NOMO-1 treated with DMSO at 0.1 percent for 48 hours (cell line): ENCODE data around the gene TLCD3A.

ENCODE experiments used
- DNase-seq: peaks from one replicate; lab custom pipeline; 2025; ENCODE audit not compliant: unreplicated experiment; lab: John Stamatoyannopoulos, UW

Gene TLCD3A

DNA sequence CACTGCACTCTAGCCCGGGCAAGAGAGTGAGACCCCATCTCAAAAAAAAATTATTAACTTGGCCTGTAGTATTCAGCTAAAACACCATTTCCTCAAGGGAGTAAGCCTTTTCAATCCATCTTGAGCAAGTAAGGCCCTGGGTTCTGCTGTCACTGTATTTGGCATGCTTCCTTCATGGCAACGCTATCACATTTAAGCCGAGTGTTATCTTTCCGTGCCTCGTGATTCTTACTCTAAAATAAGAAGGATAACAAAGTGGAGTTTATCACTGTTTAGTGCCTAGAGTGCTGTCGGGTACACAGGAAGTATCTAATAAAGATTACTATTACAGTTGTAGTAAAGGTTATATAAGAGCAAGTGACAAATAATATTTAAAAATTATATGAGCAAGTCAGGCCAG lies 26.5 kb upstream of the TLCD3A start:
- DNase-seq: no peak

DNA sequence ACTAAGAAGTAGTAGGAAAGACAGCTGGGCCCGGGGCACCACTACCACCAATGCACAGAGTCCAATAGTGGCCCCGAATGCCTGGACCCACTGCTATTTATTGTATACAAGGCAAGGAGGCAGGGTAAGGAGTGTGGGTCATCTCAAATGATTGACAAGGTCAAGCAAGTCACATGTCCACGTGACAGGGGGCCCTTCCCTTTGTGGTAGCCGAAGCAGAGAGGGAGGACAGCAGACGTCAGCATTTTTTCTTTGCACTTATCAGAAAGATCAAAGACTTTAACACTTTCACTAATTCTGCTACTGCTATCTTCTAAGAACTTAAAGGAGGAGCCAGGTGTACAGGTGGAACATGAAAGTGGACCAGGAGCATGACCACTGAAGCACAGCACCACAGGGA lies 24.3 kb upstream of the TLCD3A start:
- no peak for DNase-seq

DNA sequence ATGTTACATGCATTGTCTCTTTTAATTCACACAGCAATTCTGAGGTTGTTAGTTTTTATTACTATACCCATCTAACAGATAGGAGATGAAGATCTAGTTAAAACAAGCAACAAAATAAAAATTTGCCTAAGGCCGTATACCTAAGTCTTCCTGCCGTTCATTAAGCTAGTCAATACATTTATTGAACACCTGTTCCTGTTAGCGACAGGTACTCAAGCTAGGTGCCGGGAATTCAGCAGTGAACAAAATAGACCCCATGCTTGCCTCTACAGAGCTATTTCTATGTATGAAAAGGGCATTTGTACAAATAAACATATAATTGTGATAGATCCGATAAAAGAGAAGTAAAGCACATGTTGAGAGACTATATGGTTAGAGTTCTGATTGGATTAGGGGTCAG lies 14.3 kb upstream of the TLCD3A start:
- DNase-seq: no peak

- DNase-seq: no peak
These were observed 11.5 kb upstream of the TLCD3A start for GRCh38 chr17:720706-721539.

- DNase-seq: no peak
These were observed 10.9 kb upstream of the TLCD3A start for GRCh38 chr17:721540-721937.

DNA sequence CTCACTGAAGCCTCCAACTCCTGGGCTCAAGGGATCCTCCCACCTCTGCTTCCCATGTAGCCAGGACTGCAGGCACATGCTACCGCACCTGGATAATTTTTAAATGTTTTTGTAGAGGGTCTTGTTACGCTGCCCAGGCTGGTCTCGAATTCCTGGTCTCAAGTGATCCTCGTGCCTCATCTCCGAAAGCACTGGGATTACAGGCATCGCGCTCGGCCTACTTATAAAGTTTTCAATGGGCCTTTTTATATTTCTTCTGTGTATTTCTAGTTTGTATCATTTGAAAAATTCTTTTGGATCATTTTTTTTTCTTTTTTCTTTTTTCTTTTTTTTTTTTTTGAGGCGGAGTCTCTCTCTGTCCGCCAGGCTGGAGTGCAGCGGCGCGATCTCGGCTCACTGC lies 7.3 kb upstream of the TLCD3A start:
- DNase-seq: no peak

DNA sequence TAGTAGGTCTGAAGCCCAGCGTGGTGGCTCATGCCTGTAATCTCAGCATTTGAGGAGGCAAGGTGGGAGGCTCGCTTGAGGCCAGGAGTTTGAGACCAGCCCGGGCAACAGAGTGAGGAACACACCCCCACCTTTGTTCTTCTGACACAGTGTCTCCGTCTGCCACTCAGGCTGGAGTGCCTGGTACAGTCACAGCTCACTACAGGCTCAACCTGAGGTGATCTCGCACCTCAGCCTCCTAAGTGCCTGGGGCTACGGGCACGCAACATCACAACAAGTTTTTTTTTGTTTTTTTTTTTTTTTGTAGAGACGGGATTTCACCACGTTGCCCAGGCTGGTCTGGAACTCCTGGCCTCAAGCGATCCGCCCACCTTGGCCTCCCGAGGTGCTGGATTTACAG lies 6.7 kb upstream of the TLCD3A start:
- no peak for DNase-seq

DNA sequence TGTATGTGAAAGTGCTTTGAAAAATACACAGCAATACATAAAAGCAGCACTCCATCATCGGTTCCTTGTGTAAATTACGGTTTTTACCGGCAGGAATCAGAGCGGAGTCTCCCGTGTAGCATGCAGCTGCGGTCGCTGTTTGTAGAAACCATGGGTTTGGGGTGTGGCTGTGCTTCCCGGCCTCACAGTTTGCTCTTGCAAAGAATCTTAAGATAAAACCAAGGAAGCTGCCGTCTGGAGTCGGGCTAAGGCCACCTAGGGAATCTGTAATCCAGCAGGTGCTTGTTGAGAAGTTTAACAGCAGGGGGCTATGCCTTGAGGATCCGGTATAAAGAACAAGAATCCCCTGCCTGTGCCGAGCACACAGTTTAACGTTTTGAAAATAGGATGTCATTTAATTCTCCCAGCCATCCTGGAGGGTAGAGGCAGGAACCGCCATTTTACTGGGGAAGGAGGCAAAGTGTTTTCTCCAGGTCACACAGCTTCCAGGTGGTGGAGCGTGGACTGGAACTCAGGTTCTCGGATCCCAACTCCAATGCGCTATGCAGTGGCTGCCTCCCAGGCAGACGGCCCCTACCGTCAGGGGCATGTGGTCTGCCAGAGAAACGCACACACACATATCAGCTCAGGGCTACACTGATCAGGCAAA lies 6.0 kb upstream of the TLCD3A start:
- no peak for DNase-seq

DNA sequence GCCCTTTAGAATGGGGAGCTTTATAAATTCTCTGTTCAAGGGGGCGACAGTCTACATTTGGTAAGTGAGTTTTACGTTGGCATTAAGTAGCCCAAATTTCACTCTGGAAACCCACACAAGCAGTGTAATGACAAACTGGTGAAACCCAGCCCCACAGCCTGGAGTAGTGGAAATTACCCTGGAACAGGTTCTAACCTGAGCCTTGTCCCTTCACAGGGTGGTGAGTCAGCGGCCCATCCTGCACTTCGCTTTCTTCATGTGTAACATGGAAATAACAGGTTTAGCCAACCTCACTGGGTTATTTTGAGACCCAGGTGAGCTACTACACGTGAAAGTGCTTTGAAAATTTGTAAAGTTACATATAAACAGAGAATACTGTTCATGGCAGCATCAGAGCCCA lies 3.5 kb upstream of the TLCD3A start:
- no peak for DNase-seq

GRCh38 chr17:731644-732066 lies 741 bp upstream of the TLCD3A start:
- no peak for DNase-seq

GRCh38 chr17:732902-733720 lies 715 bp downstream of the TLCD3A start:
- peak; percentile 11 for DNase-seq

GRCh38 chr17:733743-734142 lies 1.3 kb downstream of the TLCD3A start:
- DNase-seq: no peak

DNA sequence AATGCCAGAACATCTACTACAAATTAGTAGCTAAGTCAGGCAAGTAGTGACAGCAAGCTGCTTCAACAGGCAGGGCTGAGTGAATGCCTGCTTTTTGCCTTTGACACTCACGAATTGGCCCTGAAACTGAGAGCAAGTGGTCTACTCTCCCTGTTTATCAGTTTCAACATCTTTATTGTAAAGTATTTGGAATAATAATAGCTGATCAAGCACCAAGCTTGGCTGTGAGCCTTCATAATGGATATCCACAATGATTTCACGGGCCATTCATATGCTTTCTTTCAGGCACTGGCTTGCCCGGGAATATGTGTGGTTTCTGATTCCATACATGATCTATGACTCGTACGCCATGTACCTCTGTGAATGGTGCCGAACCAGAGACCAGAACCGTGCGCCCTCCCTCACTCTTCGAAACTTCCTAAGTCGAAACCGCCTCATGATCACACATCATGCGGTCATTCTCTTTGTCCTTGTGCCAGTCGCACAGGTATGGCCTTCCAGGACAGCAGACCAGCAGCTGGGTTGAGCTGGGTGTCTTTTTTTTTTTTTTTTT lies 5.2 kb downstream of the TLCD3A start:
- no peak for DNase-seq

- DNase-seq: peak; percentile 93
These were observed 8.0 kb downstream of the TLCD3A start for GRCh38 chr17:740240-741017.

DNA sequence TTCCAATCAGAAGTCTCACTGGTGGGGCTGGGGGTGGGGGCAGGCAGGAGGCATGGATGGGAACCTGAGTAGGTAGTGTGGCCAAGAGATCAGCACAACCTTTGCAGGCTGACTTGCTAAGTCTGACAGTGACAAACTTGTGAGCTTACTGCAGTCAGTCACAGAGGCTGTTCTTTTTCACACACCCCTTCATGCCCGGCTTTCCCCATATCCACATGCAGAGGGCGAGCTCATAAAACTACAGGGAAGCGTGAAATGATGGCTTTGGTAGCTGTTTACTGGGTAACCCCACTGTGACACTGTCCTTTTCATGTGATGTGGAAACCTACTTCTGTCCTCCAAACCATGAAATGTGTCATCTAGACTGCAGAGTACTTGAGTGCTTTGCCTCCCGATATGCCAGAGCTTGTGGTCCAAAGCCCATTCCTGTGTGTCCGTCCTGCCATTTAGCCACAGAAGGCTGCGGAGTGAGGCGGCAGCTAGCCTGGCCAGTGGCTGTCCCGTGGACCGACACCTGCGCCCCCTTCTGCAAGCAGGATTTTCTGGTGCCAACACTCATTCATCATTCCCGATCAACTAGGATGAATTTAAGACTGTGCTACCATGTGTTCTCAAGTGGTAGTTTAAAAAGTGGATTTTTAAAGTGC lies 9.9 kb downstream of the TLCD3A start:
- DNase-seq: no peak

DNA sequence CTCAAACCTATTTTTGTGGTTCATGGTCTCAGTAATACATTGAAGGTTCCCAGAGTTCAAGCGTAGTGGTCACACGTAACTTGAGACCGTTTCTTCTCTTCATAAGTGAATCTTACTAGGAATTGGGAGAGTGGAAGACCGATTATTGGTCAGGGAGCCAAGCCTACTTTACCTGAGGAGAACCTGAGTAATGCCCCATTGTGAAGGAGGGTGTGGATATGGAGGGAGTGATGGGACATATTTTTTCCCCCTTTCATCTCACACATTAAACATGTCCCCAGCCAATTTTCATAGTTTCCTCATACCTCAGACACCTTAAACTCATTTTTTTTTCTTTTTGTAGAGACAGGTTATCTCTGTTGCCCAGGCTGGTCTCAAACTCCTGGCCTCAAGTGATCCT lies 10.7 kb downstream of the TLCD3A start:
- no peak for DNase-seq

- no peak for DNase-seq
These were observed 12.5 kb downstream of the TLCD3A start for GRCh38 chr17:744937-745336.

- no peak for DNase-seq
These were observed 13.0 kb downstream of the TLCD3A start for GRCh38 chr17:745406-745805.

DNA sequence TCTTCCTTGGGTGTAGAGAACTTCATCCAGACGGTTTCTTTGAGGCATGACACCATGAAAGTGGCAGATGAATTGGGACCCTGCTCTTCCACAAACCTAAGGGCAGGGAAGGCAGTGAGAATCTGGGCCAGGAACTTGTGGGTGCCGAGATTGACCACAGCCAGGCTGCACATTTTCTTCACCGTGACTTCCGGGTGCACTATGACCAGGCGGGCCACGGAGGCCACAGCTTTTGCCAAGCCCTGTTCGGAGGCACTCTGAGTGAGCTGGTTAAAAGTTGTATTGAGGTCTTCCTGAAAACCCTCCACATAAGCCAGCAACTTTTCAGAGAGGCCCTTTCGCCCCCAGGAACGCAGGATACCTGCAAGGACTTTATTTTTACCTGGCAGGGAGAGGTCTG lies 13.8 kb downstream of the TLCD3A start:
- DNase-seq: no peak
